ENCODE measurements around the gene ZNF473. TPM values are rescaled to one million over a fixed set of nuclear protein-coding genes. Genes with fewer than 3 reads are reported as not detected.

ZNF473 gene
- total and polyA plus RNA-seq, 2 experiments from 2014 or later = 3.3 to 18.9 TPM

- no peak for TF ChIP-seq ZNF462 (CRISPR knock-in tag; IDR thresholded peaks at IDR 0.05)
Observed at GRCh38 chr19:49977076-49977475, 48.7 kb upstream of the ZNF473 start (continued).

- Histone ChIP-seq H3K27ac (ENCODE audit: low read depth) (no peak overlapping the region), H3K27me3 (ENCODE audit: insufficient read depth) (no peaks in the 10 kb centered on the region), H3K9me2 (ENCODE audit: insufficient read depth) (no peaks in the 10 kb centered on the region), H3K79me2 (replicated peaks; ENCODE audit: insufficient read depth) (no peaks in the 10 kb centered on the region), H3K4me1 (ENCODE audit: insufficient read depth) (no peaks in the 10 kb centered on the region), H3K4me2 (no peak overlapping the region), H3K36me3 (ENCODE audit: insufficient read depth) (no peaks in the 10 kb centered on the region), H2AFZ (no peak overlapping the region), H3K4me3 (no peak overlapping the region), H4K20me1 (replicated peaks; ENCODE audit: insufficient read depth) (no peaks in the 10 kb centered on the region), H3F3A (replicated peaks; ENCODE audit: low read depth) (no peaks in the 10 kb centered on the region)
- no peaks in the 10 kb centered on the region for H3K4me1 Mint-ChIP-seq
- no peak overlapping the region for H3K4me3 Mint-ChIP-seq
- peaks cover 8% of the 10 kb centered on the region for H3K27me3 Mint-ChIP-seq (ENCODE audit: insufficient read depth, low read depth, poor library complexity)
- no peaks in the 10 kb centered on the region; the same call in 2 of the 3 replicates for H3K9me3 Mint-ChIP-seq
- no peak for ATAC-seq
- DNase-seq (ENCODE audit: low spot score) = no peak
- TF ChIP-seq NANOG (IDR thresholded peaks at IDR 0.05; ENCODE audit: borderline replicate concordance) (no peak), CTCF (conservative IDR thresholded peaks at IDR 0.05; ENCODE audit: low read depth in 2 of 2) (no peak), ZNF462 (CRISPR knock-in tag; IDR thresholded peaks at IDR 0.05) (no peak)
- H3K27ac Mint-ChIP-seq = no peak overlapping the region
- no peaks in the 10 kb centered on the region; the same call in none of the 3 replicates for H3K36me3 Mint-ChIP-seq (ENCODE audit: low read depth)
Observed at GRCh38 chr19:49977881-49978280, 47.9 kb upstream of the ZNF473 start.
